H1 (cell line): ENCODE data around the gene PDHX. TPM values are rescaled to one million over a fixed set of nuclear protein-coding genes. Genes with fewer than 3 reads are reported as not detected.

Experiments used
- CBX5 ChIP-seq: fragments of 300-800, 300-1000 bp; sonication (generic); IDR thresholded peaks from 2 replicates; pipeline ENCODE4 v1.7.1; 2016; ENCODE audit warnings: antibody characterized with exemption, low read length, low read depth
- CBX8 ChIP-seq: fragments of 300-800, 300-1000 bp; sonication (generic); IDR thresholded peaks from 2 replicates; pipeline ENCODE4 v1.7.1; 2016; ENCODE audit warnings: low read depth, low read length, borderline replicate concordance
- CTBP2 ChIP-seq: IDR thresholded peaks from 2 replicates; pipeline ENCODE4 v1.7.0; 2011; ENCODE audit warnings: borderline replicate concordance, mild to moderate bottlenecking, moderate library complexity, mixed read lengths, low read length; ENCODE audit not compliant: insufficient read depth, insufficient read length
- EZH2 ChIP-seq: fragments of 200-600 bp; sonication (generic); IDR thresholded peaks from 2 replicates; pipeline ENCODE4 v1.7.1; 2012; ENCODE audit warnings: low read depth, mild to moderate bottlenecking, moderate library complexity, low read length, inconsistent platforms; ENCODE audit not compliant: severe bottlenecking
- HDAC2 ChIP-seq, 2 experiments: fragments of 300-600 bp in 1 of 2; sonication (generic) in 1 of 2; IDR thresholded peaks; 2 replicates each; pipeline ENCODE4 v1.6.1; 2011 to 2012; ENCODE audit warnings: low read depth in 2 of 2, low read length in 2 of 2, mild to moderate bottlenecking in 2 of 2, moderate library complexity in 2 of 2, borderline replicate concordance in 1 of 2, inconsistent platforms in 1 of 2
- KDM5A ChIP-seq: fragments of 200-600 bp; IDR thresholded peaks from 2 replicates; pipeline ENCODE4 v1.7.1; 2012; ENCODE audit warnings: mild to moderate bottlenecking, low read length, inconsistent platforms, mixed read lengths
- RAD21 ChIP-seq, 2 experiments: IDR thresholded peaks in 1 of 2; conservative IDR thresholded peaks in 1 of 2; 2 replicates each; pipeline ENCODE4 v1.6.1; 2011; ENCODE audit warnings: low read depth in 2 of 2, low read length in 2 of 2, improper control_type of control experiment in 1 of 2, inconsistent platforms in 1 of 2, mild to moderate bottlenecking in 1 of 2, moderate library complexity in 1 of 2
- SAP30 ChIP-seq: fragments of 300-600 bp; sonication (generic); IDR thresholded peaks from 2 replicates; pipeline ENCODE4 v1.7.1; 2012; ENCODE audit warnings: low read length, moderate library complexity, mild to moderate bottlenecking, inconsistent platforms; ENCODE audit not compliant: insufficient read depth, insufficient replicate concordance
- SIRT6 ChIP-seq: IDR thresholded peaks from one replicate; pipeline ENCODE4 v1.7.1; 2012; ENCODE audit warnings: low read length, inconsistent platforms
- SUZ12 ChIP-seq: fragments of 200-600 bp; sonication (generic); IDR thresholded peaks from 2 replicates; pipeline ENCODE4 v1.6.1; 2012; ENCODE audit warnings: mild to moderate bottlenecking, inconsistent platforms, low read length, moderate library complexity, mixed read lengths
- YY1 ChIP-seq: IDR thresholded peaks from 2 replicates; pipeline ENCODE4 v1.6.1; 2011; ENCODE audit warnings: low read depth, mild to moderate bottlenecking, low read length
- polyA plus RNA-seq, 7 experiments: library from polyadenylated mRNA; depleted of rRNA in 3 of 7; stranded (reverse) in 5 of 7; unstranded in 2 of 7; fragments of >200 nt in 5 of 7; fragments of 200-250 nt in 2 of 7; gene quantifications; 1 replicate in 5 of 7; 2 replicates in 1 of 7; 4 replicates in 1 of 7; pipeline versions ENCODE4 v1.2.1 to v1.2.3, GENCODE V29; 2011 to 2013; ENCODE audit warnings: missing spikeins in 2 of 7, mixed read lengths in 2 of 7
- total RNA-seq: library from RNA; stranded (reverse); fragmentation: NEBNext Ultra II Directional; extraction: Animal tissue kit (Norgen Biotek cat#: 25700); gene quantifications from 2 replicates; pipeline ENCODE4 v1.2.1, GENCODE V29; 2021

Gene PDHX
- total and polyA plus RNA-seq, 2 of the 8 experiments (the other 6 are each of a cell fraction or from before 2014, with no cell fraction given): 12.4 to 51.9 TPM

- TF ChIP-seq CBX5: no peak
- TF ChIP-seq EZH2: no peak
- no peak for TF ChIP-seq SIRT6
- TF ChIP-seq SAP30: no peak
- TF ChIP-seq HDAC2 (IDR thresholded peaks at IDR 0.05; ENCODE audit: borderline replicate concordance in 1 of 2, low read depth in 2 of 2, low read length in 2 of 2): no peak
- no peak for TF ChIP-seq SUZ12
- TF ChIP-seq KDM5A: no peak
- TF ChIP-seq CBX8: no peak
- no peak for TF ChIP-seq CTBP2
- no peak for TF ChIP-seq YY1
- TF ChIP-seq RAD21 (IDR thresholded peaks at IDR 0.05 in 1 of 2, conservative IDR thresholded peaks at IDR 0.05 in 1 of 2; ENCODE audit: low read depth in 2 of 2, low read length in 2 of 2): no peak
Measured at GRCh38 chr11:35003658-35004057, 87.2 kb downstream of the PDHX start (continued).
